Gastrocnemius medialis (tissue), 4 donors: ENCODE results near the gene C1QA.

Experiments
- POLR2A ChIP-seq, 2 donors: fragments of 450-650 bp; IDR thresholded peaks; one replicate each; pipeline ENCODE4 v1.6.1; 2017; ENCODE audit warnings: antibody characterized with exemption in 2 of 2, mild to moderate bottlenecking in 2 of 2, moderate library complexity in 2 of 2
- TF ChIP-seq, protein P1 (sequence below), 5 experiments: fragments of 450-650 bp in 3 of 5; fragments of 200-600 bp in 2 of 5; sonication (generic) in 2 of 5; IDR thresholded peaks in 4 of 5; conservative IDR thresholded peaks in 1 of 5; 1 replicate in 4 of 5; 2 replicates in 1 of 5; pipeline ENCODE4 v1.5.1; 2016 to 2019; ENCODE audit warnings: antibody characterized with exemption in 5 of 5, mild to moderate bottlenecking in 3 of 5, moderate library complexity in 3 of 5

DNA sequence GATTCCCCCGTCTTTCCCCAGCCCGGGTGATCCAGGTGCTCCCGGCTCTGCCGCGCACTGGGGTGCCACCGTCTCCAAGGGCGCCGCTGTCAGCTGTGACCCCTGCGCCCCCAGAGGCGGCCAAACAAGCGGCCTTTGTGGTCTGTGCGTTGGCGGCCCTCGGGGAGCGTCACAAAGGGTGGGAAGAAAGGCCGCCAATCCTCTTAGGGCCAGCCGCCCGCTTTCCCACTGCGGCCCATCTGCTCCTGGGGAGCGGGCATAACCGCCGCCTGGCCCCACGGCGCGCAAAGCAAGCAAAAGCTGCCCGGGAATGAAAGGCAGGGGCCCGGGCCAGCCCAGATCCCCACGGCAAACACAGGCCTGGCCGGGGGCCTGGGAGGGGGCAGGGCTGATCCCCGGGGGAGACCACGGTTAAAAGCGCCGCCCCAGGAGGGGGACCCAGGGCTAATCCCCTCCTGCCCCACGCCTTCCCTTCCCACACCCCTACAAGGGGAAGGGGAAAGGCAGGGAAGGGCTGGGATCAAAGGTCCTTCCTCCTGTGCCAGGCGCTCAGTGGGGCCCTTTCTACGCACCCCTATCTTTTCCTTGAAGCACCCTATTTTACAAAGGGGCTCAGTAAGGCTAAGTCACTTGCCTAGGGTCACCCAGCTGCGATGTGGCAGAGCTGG lies 40.6 kb downstream of the C1QA start:
- TF ChIP-seq, protein P1, sequence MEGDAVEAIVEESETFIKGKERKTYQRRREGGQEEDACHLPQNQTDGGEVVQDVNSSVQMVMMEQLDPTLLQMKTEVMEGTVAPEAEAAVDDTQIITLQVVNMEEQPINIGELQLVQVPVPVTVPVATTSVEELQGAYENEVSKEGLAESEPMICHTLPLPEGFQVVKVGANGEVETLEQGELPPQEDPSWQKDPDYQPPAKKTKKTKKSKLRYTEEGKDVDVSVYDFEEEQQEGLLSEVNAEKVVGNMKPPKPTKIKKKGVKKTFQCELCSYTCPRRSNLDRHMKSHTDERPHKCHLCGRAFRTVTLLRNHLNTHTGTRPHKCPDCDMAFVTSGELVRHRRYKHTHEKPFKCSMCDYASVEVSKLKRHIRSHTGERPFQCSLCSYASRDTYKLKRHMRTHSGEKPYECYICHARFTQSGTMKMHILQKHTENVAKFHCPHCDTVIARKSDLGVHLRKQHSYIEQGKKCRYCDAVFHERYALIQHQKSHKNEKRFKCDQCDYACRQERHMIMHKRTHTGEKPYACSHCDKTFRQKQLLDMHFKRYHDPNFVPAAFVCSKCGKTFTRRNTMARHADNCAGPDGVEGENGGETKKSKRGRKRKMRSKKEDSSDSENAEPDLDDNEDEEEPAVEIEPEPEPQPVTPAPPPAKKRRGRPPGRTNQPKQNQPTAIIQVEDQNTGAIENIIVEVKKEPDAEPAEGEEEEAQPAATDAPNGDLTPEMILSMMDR (IDR thresholded peaks at IDR 0.05 in 4 of 5, conservative IDR thresholded peaks at IDR 0.05 in 1 of 5): no peak
- no peak for TF ChIP-seq POLR2A (IDR thresholded peaks at IDR 0.05)
